GM21717 (cell line): ENCODE results near the gene TMEM86A.

Experiments
- ATAC-seq: cut with Tn5 transposase; IDR thresholded peaks from one replicate; pipeline ENCODE4 v1.9.1; 2021; ENCODE audit warnings: mild to moderate bottlenecking, moderate library complexity; ENCODE audit not compliant: unreplicated experiment

The TMEM86A gene

DNA sequence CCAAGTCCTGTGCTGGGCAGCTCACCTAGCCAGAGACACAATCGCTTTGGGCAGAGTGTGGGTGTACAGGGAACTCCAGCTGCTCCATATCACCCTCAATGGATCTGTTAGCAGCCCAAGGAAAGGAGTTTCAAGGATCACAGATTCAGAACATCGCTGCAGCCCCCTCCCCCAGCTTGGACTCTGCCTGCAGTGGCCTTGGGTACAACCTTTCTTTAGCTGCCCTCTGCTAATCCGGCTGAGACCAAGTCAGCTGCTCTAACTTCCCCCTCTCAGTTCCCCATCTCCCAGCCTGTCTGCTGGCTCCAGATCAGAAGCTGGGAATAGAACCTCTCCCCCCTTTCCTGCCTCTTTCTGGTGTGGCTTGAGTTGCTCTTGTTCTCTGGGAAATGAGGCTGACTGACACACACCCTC lies 1.3 kb downstream of the TMEM86A start:
- ATAC-seq = no peak

- ATAC-seq = no peak
Measured at GRCh38 chr11:18700375-18700774, 1.8 kb downstream of the TMEM86A start.

DNA sequence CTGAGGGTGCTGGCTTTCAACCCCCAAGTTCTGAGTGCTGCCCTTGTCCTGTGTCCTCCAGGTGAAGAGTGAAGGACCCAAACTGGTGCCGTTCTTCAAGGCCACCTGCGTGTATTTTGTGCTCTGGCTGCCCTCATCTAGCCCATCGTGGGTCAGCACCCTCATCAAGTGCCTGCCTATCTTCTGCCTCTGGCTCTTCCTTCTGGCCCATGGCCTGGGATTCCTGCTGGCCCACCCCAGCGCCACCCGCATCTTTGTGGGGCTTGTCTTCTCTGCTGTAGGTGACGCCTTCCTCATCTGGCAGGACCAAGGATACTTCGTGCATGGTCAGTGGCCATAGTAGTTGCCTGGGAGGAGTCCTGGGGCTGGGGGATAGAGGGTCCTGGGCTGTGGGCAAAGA lies 2.3 kb downstream of the TMEM86A start:
- ATAC-seq = no peak

DNA sequence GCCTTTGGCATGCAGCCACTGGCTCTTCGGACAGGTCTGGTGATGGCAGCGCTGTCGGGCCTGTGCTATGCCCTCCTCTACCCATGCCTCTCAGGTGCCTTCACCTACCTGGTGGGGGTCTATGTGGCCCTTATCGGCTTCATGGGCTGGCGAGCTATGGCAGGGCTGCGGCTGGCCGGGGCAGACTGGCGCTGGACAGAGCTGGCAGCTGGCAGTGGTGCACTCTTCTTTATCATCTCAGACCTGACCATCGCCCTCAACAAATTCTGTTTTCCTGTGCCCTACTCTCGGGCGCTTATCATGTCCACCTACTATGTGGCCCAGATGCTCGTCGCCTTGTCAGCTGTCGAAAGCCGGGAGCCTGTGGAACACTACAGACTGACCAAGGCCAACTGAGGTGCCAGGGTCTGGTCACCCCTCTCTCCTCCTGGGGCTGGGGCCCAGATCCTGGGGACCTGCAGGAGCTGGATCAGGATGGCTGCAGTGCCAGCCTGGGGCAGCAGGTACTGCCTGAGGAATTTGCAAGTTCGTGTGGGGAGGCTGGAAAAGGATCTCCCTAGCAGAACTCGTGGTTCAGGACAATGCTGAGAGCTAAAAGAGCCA lies 3.1 kb downstream of the TMEM86A start:
- ATAC-seq = no peak

- ATAC-seq = no peak
Measured at GRCh38 chr11:18703001-18703763, 4.6 kb downstream of the TMEM86A start.

DNA sequence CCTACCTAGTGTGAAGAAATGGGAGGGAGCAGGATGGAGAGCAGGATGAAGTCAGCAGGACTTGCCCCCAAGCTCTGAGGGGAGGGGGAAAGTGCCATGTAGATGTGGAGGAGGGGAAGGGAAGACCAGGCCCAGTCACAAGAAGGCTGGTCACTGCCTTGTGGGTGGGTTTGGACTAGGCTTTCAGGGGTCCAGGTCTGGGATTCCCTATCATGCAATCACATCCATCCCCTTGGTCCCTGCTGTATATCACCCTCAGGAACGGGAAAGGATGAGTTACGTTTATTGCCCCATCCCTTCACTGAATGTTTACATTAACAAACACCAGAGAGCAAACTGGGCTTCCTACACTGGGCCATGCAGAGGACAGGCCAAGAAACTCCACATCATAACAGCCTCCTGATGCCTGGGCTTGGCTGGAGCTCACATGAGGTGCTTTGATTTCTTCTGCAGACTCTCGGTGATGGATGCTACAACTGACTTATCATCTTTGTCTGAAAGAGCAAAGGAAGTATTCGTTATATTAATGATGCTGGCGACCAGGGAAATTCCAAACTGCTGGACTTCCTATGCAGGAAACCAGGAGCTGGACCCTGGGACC lies 5.6 kb downstream of the TMEM86A start:
- ATAC-seq = no peak

DNA sequence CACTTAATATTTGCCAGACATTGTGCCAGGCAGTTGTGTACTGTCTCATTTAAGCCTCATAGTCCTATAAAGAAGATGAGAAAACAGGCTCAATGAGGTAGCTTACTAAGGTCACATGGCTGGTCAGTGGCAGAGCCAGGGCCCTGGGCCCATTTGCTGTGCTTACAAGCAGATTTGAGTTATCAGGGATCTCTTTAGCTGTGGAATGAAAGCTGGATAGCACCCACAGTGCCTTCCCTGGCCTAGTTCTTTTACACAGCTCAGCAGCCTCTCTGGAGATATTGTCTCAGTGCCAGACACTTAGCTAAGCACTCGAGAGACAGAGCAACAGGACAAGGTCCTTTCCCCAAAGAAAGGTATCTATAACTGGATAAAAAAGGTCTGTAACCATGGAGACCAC lies 6.1 kb downstream of the TMEM86A start:
- no peak for ATAC-seq

DNA sequence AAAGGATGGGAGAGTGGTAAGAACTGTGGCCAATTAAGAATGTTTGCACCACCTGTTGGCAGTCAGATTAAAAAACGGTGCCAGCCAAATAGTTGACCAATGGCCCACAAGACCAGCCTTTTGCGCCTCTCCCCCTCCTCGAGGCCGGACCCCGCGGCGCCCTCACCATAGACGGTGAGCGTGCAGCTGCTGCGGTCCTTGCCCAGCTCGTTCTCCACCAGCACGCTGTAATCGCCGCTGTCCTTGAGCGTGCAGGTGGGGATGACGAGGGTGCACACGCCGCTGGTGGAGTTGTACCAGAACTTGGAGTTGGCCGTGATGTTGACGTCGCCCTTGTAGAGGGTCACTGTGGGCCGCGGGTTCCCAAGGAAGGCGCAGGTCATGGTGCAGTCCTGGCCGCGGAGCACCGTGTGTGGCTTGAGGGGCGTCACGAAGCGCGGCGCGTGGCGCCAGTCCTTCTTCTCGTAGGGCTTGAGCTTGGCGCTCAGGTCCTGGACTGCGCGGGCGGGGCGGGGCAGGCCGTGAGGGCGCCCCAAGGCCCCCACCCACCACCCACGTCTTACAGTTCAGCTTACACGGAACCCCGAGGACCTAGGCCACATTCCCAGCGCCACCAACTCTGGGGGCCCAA lies 7.2 kb downstream of the TMEM86A start:
- no peak for ATAC-seq

GRCh38 chr11:18706330-18707243 lies 8.0 kb downstream of the TMEM86A start:
- ATAC-seq = no peak

GRCh38 chr11:18707811-18708340 lies 9.3 kb downstream of the TMEM86A start:
- no peak for ATAC-seq

DNA sequence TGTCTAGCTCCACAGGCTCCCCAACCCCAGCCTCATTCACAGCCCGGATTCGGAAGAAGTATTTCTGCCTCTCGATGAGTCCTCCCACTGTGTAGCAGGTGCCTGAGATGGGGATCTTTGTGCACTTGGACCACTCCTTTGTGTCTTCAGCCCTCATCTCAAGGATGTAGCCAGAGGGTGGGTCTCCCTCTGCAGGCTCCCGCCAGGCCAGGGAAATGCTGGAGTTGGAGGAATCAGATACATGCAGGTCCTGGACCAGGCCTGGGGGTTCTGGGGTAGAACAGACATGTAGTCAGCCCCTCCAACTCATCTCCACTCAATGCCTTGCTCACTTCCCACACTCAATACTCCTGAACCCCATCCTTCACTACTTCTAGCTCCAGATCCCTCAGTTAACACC lies 10.8 kb downstream of the TMEM86A start:
- ATAC-seq = no peak

GRCh38 chr11:18710545-18710944 lies 12.0 kb downstream of the TMEM86A start:
- ATAC-seq = peak; percentile 57

DNA sequence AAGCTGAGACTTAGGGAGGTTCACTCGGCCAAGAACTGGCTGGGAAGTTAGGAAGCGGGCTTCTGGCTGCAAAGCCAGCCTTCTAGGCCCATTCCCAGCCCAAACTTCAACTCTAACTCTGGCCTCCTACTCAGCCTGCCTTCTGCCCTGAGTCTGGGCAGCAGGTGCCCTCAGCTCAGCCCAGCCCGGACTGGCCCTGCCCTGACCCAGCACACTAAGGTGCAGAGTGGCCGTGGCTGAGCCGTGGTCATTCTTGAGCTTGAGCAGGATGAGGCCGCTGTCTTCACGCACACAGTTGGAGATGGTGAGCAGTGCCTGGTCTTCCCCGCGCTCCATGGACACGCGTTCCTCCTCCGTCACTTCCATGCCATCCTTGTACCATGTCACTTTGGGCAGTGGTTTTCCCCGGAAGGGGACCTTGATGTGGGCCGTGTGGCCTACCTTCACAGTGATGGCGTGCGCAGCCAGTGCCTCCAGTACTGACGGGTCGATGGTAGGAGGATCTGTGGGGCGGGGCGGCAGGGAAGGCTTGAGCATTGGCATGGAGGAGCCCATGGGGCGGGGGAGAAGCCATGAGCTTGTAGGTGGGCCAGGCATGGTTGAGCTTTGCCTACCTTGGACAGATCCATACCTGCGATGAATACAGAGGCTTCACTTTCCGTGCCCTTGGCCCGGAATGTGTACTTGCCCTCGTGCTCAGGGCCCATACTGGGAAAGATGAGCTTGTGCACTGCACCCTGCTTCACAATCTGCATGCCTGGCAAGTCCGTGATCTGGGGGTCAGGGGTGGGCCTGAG lies 15.3 kb downstream of the TMEM86A start:
- ATAC-seq = no peak

GRCh38 chr11:18714443-18714780 lies 15.8 kb downstream of the TMEM86A start:
- ATAC-seq = no peak

GRCh38 chr11:18715476-18715875 lies 16.9 kb downstream of the TMEM86A start:
- ATAC-seq = no peak

- no peak for ATAC-seq
Measured at GRCh38 chr11:18720091-18720807, 21.7 kb downstream of the TMEM86A start.

DNA sequence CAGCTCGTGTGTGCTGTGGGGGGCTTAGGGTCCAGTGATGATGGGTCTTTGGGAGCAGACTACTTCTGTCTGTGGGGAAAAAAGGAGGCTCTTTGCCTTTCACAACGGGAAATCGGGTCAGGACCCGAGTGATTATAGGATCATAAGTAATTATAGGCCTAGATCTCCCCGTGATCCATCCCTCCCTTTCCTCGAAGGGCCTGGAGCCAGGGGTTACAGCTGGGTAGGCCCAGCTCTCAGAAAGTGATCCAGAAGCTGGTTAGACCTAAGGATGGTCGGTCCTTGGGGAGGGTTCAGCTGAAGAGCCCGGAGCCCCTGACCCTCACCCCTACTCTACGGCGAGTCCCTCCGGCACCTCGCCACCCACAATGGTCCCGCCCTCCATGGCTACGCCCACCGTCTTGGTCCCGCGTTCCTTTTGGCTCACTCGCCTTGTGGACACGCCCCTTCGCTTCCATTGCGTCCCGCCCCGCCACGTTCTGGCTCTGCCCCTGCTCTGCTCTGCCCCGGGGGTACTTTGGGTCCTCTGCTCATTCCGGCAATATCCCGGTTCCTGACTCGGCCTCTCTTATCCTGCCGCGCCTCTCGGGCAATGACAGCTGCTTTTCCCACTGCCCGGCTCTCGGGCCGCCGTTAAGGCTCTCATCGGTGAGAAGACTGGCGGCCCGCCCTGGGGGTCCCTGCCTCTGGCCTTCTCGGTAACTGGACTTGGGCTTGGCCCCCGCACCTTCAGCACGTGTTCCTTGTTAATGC lies 22.4 kb downstream of the TMEM86A start:
- peak; percentile 69 for ATAC-seq

- ATAC-seq = peak; percentile 74
Measured at GRCh38 chr11:18721561-18722292, 23.1 kb downstream of the TMEM86A start.
